A673 (cell line): ENCODE results near the gene DLG4. TPM values are rescaled to one million over a fixed set of nuclear protein-coding genes. Genes with fewer than 3 reads are reported as not detected.

Source experiments
- BruUV-seq: library from RNA; stranded (reverse); fragments of 400-500 nt; replicated peaks from 2 replicates; lab custom pipeline; 2021; lab: Mats Ljungman, UMichigan
- CTCF ChIA-PET: fragments of 300-600 bp; sonication (Branson Sonifier 250); formaldehyde crosslinking; loops from one replicate; lab custom pipeline; 2022; ENCODE audit warnings: antibody characterized with exemption; lab: Charles Lee
- POLR2A ChIA-PET: fragments of 300-600 bp; sonication (Branson Sonifier 250); formaldehyde crosslinking; loops from one replicate; lab custom pipeline; 2022; ENCODE audit warnings: antibody characterized with exemption; ENCODE audit not compliant: low non-redundant PET; lab: Charles Lee
- DNase-seq: peaks from one replicate; pipeline ENCODE4 v3.0.0-alpha.2; 2015; ENCODE audit warnings: low spot score
- H3K27ac ChIP-seq: fragments of 200-600 bp; sonication (generic); 2 replicates; pipeline ENCODE4 v1.5.1; 2016; ENCODE audit warnings: mixed run types, low read depth, mild to moderate bottlenecking, mixed read lengths, antibody characterized with exemption, low read length; ENCODE audit not compliant: poor library complexity, severe bottlenecking
- H3K27me3 ChIP-seq: fragments of 200-600 bp; sonication (generic); replicated peaks from 2 replicates; pipeline ENCODE4 v1.6.1; 2017; ENCODE audit warnings: mixed run types, low read depth, mild to moderate bottlenecking, mixed read lengths, antibody characterized with exemption, low read length; ENCODE audit not compliant: insufficient read depth, poor library complexity
- H3K36me3 ChIP-seq: fragments of 200-600 bp; sonication (generic); 2 replicates; pipeline ENCODE4 v1.6.1; 2016; ENCODE audit warnings: mixed run types, mild to moderate bottlenecking, mixed read lengths, antibody characterized with exemption, low read length; ENCODE audit not compliant: insufficient read depth, poor library complexity, severe bottlenecking
- H3K4me1 ChIP-seq: fragments of 200-600 bp; sonication (generic); 2 replicates; pipeline ENCODE4 v1.6.1; 2017; ENCODE audit warnings: mixed run types, mild to moderate bottlenecking, mixed read lengths, antibody characterized with exemption, low read length; ENCODE audit not compliant: insufficient read depth, poor library complexity, severe bottlenecking
- H3K4me3 ChIP-seq: fragments of 200-600 bp; sonication (generic); 2 replicates; pipeline ENCODE4 v1.5.1; 2016; ENCODE audit warnings: low read depth, mixed run types, mild to moderate bottlenecking, mixed read lengths, low read length; ENCODE audit not compliant: poor library complexity, severe bottlenecking
- H3K9me3 ChIP-seq: fragments of 200-600 bp; sonication (generic); 2 replicates; pipeline ENCODE4 v1.6.1; 2016; ENCODE audit warnings: mixed run types, low read depth, mild to moderate bottlenecking, mixed read lengths, antibody characterized with exemption, low read length; ENCODE audit not compliant: poor library complexity, severe bottlenecking
- CTCF ChIP-seq: fragments of 300-800, 200-600 bp; sonication (generic); conservative IDR thresholded peaks from 2 replicates; pipeline ENCODE4 v1.5.1; 2017; ENCODE audit warnings: low read depth, mild to moderate bottlenecking, antibody characterized with exemption, low read length, moderate library complexity, mixed read lengths
- EZH2 ChIP-seq: fragments of 200-600 bp; sonication (generic); IDR thresholded peaks from 2 replicates; pipeline ENCODE4 v1.6.1; 2017; ENCODE audit warnings: borderline replicate concordance, low read depth, mild to moderate bottlenecking, mixed read lengths, antibody characterized with exemption, low read length; ENCODE audit not compliant: poor library complexity, severe bottlenecking
- intact Hi-C: fragments of 100-400 bp; cut with micrococcal nuclease; formaldehyde crosslinking; loops from one replicate; pipeline ENCODE4 v1.10.0; 2022; ENCODE audit not compliant: unreplicated experiment
- total RNA-seq: library from RNA; stranded (reverse); gene quantifications from 2 replicates; pipeline ENCODE4 v1.2.3, GENCODE V29; 2021

DLG4 gene
- total RNA-seq, 1 experiment from 2014 or later = 74.7 TPM

GRCh38 chr17:7219229-7219811 lies 316 bp downstream of the DLG4 start:
- intact Hi-C loops = no loop called here
- H3K27me3 ChIP-seq = no peaks in the 10 kb centered on the region
- H3K27ac ChIP-seq = peak overlapping the region; percentile 93
- no TSS peak for BruUV-seq
- DNase-seq = no peak
- peaks cover 33% of the 10 kb centered on the region for H3K36me3 ChIP-seq
- ChIA-PET CTCF (interaction anchor here (0.6 kb wide), 1 partner anchor 152 kb away, joined by 13 read pairs; no protein-coding TSS in a partner anchor), POLR2A (interaction anchor here (0.5 to 0.7 kb wide), 2 partner anchors 15 to 608 kb away, joined by 3 read pairs; partner anchors contain the start of gene DVL2)
- H3K9me3 ChIP-seq = no peaks in the 10 kb centered on the region
- peaks cover 36% of the 10 kb centered on the region for H3K4me1 ChIP-seq
- H3K4me3 ChIP-seq = peak overlapping the region; percentile 94
- no peak for TF ChIP-seq EZH2
- no peak for TF ChIP-seq CTCF

- intact Hi-C loops = no loop called here
- POLR2A ChIA-PET = no interaction called here
These were observed 878 bp downstream of the DLG4 start for GRCh38 chr17:7218758-7219157.

GRCh38 chr17:7218166-7218565 lies 1.5 kb downstream of the DLG4 start:
- BruUV-seq = no TSS peak
- Histone ChIP-seq H3K27ac (peak overlapping the region; percentile 93), H3K4me3 (peak overlapping the region; percentile 73), H3K36me3 (peaks cover 22% of the 10 kb centered on the region), H3K27me3 (no peaks in the 10 kb centered on the region), H3K4me1 (peaks cover 44% of the 10 kb centered on the region), H3K9me3 (no peaks in the 10 kb centered on the region)
- intact Hi-C loops = no loop called here
- no peak for TF ChIP-seq CTCF
- peak; percentile 12 for DNase-seq
- POLR2A ChIA-PET = no interaction called here
- CTCF ChIA-PET = no interaction called here

More at GRCh38 chr17:7218758-7219157, 878 bp downstream of the DLG4 start:
- Histone ChIP-seq H3K27me3 (no peaks in the 10 kb centered on the region), H3K36me3 (peaks cover 28% of the 10 kb centered on the region), H3K4me1 (peaks cover 38% of the 10 kb centered on the region), H3K9me3 (no peaks in the 10 kb centered on the region), H3K4me3 (no peak overlapping the region), H3K27ac (peak overlapping the region; percentile 93)
- TF ChIP-seq EZH2 (no peak), CTCF (no peak)
- CTCF ChIA-PET = no interaction called here
- peak; percentile 15 for DNase-seq
- BruUV-seq = no TSS peak
